OCI-LY7 (cell line): ENCODE results near the gene GNAO1. TPM values are rescaled to one million over a fixed set of nuclear protein-coding genes. Genes with fewer than 3 reads are reported as not detected.

Experiments
- BruUV-seq: library from RNA; stranded (reverse); fragments of 400-500 nt; replicated peaks from 2 replicates; lab custom pipeline; 2021; lab: Mats Ljungman, UMichigan
- CTCF ChIA-PET: fragments of 300-600 bp; sonication (Branson Sonifier 250); formaldehyde crosslinking; loops from one replicate; lab custom pipeline; 2022; ENCODE audit warnings: antibody characterized with exemption; ENCODE audit not compliant: unreplicated experiment; lab: Charles Lee
- POLR2A ChIA-PET: fragments of 300-600 bp; sonication (Branson Sonifier 250); formaldehyde crosslinking; loops from one replicate; lab custom pipeline; 2022; ENCODE audit warnings: antibody characterized with exemption; lab: Charles Lee
- DNase-seq: peaks from one replicate; pipeline ENCODE4 v3.0.0-alpha.2; 2015; ENCODE audit warnings: low spot score
- H2AFZ ChIP-seq: fragments of 200-600 bp; sonication (generic), shearing (Covaris generic); 2 replicates; pipeline ENCODE4 v1.6.1; 2014; ENCODE audit warnings: mild to moderate bottlenecking, antibody characterized with exemption, low read length, moderate library complexity
- H3K27ac ChIP-seq: fragments of 200-600 bp; sonication (generic); 2 replicates; pipeline ENCODE4 v1.5.1; 2014; ENCODE audit warnings: mixed run types, low read depth, mild to moderate bottlenecking, moderate library complexity, low read length, inconsistent platforms; ENCODE audit not compliant: poor library complexity, severe bottlenecking
- H3K36me3 ChIP-seq: fragments of 200-600 bp; sonication (generic); 2 replicates; pipeline ENCODE4 v1.6.1; 2014; ENCODE audit warnings: mild to moderate bottlenecking, antibody characterized with exemption, low read length, moderate library complexity, mixed read lengths; ENCODE audit not compliant: insufficient read depth
- H3K4me1 ChIP-seq: fragments of 200-600 bp; sonication (generic); 2 replicates; pipeline ENCODE4 v1.5.1; 2014; ENCODE audit warnings: mild to moderate bottlenecking, low read length; ENCODE audit not compliant: insufficient read depth, poor library complexity, severe bottlenecking
- H3K4me2 ChIP-seq: fragments of 200-600 bp; sonication (generic); 2 replicates; pipeline ENCODE4 v1.6.1; 2014; ENCODE audit warnings: mild to moderate bottlenecking, low read length
- H3K4me3 ChIP-seq: fragments of 200-600 bp; sonication (generic); 2 replicates; pipeline ENCODE4 v1.5.1; 2014; ENCODE audit warnings: mild to moderate bottlenecking, low read depth, low read length; ENCODE audit not compliant: poor library complexity, severe bottlenecking
- H3K79me2 ChIP-seq: fragments of 200-600 bp; sonication (generic); 2 replicates; pipeline ENCODE4 v1.6.1; 2016; ENCODE audit warnings: low read depth, mild to moderate bottlenecking, low read length, moderate library complexity, mixed read lengths; ENCODE audit not compliant: insufficient read depth
- H3K9me2 ChIP-seq: fragments of 200-600 bp; sonication (generic); 2 replicates; pipeline ENCODE4 v1.6.1; 2016; ENCODE audit warnings: mild to moderate bottlenecking, low read length, mixed read lengths; ENCODE audit not compliant: insufficient read depth
- H3K9me3 ChIP-seq: fragments of 200-600 bp; sonication (generic); 2 replicates; pipeline ENCODE4 v1.6.1; 2014; ENCODE audit warnings: mild to moderate bottlenecking, mixed run types, low read length, mixed read lengths
- H4K20me1 ChIP-seq: fragments of 200-600 bp; sonication (generic); 2 replicates; pipeline ENCODE4 v1.6.1; 2014; ENCODE audit warnings: mild to moderate bottlenecking, antibody characterized with exemption, low read length, moderate library complexity, mixed read lengths; ENCODE audit not compliant: insufficient read depth
- EZH2phosphoT487 ChIP-seq: fragments of 200-600 bp; sonication (generic); IDR thresholded peaks from 2 replicates; pipeline ENCODE4 v1.6.1; 2018; ENCODE audit warnings: low read depth, borderline replicate concordance, mild to moderate bottlenecking, mixed run types, antibody characterized with exemption, low read length, moderate library complexity, mixed read lengths
- intact Hi-C: fragments of 100-400 bp; cut with micrococcal nuclease; formaldehyde crosslinking; loops from one replicate; pipeline ENCODE4 v1.10.0; 2022; ENCODE audit not compliant: unreplicated experiment
- total RNA-seq, 2 experiments: library from RNA; depleted of rRNA in 1 of 2; stranded (reverse); fragments of >200 nt in 1 of 2; shearing (Covaris generic) in 1 of 2; gene quantifications; 2 replicates each; pipeline ENCODE4 v1.2.3, GENCODE V29; 2014 to 2022
- TF ChIP-seq, protein P1 (sequence below): fragments of 200-600 bp; sonication (generic); conservative IDR thresholded peaks from 2 replicates; pipeline ENCODE4 v1.5.1; 2014; ENCODE audit warnings: mild to moderate bottlenecking, antibody characterized with exemption, low read length, moderate library complexity, mixed read lengths

GNAO1 gene
- total RNA-seq, 2 experiments from 2014 or later = not detected

DNA sequence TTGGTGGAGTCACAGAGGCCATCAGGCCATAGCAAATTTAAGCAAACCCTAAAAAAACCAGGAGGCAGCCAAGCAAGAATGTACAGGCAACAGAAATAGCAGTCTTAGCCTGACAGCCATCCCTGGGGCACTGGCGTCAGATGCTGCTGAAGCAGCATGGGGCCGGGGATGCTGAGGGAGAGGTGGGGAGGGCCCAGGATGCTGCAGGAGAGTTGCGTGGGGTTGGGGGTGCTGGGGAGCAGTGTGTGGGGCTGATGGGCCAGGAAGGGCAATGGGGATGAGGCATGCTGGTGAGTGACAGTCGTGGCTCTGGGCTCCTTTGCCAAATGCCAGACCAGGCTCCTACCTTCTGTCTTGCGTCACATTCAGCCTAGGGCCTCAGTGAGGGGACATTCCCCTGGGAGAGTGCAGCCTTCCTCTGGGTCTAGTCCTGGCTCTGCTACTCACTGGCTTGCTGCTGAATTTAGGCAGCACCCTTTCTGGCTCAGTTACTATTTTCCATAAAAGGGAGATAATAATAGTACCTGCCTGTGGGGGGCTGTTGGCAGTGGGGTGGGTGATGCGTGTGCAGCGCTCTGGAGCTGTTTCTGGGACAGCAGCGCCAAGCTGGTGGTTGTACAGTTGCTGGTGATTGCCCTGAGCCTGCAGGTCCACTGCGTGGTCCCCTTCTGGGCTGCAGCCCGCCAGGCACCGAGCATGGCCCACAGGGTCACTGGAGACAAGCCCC is 146.0 kb downstream of the GNAO1 start:
- DNase-seq = no peak
- ChIA-PET CTCF (no interaction called here), POLR2A (no interaction called here)
- TF ChIP-seq, protein P1, sequence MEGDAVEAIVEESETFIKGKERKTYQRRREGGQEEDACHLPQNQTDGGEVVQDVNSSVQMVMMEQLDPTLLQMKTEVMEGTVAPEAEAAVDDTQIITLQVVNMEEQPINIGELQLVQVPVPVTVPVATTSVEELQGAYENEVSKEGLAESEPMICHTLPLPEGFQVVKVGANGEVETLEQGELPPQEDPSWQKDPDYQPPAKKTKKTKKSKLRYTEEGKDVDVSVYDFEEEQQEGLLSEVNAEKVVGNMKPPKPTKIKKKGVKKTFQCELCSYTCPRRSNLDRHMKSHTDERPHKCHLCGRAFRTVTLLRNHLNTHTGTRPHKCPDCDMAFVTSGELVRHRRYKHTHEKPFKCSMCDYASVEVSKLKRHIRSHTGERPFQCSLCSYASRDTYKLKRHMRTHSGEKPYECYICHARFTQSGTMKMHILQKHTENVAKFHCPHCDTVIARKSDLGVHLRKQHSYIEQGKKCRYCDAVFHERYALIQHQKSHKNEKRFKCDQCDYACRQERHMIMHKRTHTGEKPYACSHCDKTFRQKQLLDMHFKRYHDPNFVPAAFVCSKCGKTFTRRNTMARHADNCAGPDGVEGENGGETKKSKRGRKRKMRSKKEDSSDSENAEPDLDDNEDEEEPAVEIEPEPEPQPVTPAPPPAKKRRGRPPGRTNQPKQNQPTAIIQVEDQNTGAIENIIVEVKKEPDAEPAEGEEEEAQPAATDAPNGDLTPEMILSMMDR = no peak
- TF ChIP-seq EZH2phosphoT487 = no peak
- no peak overlapping the region for H3K4me3 ChIP-seq
- H3K4me2 ChIP-seq = no peak overlapping the region
- no peaks in the 10 kb centered on the region for H3K9me2 ChIP-seq
- no peaks in the 10 kb centered on the region for H3K9me3 ChIP-seq
- no peaks in the 10 kb centered on the region for H3K79me2 ChIP-seq
- no peaks in the 10 kb centered on the region for H3K36me3 ChIP-seq
- intact Hi-C loops = no loop called here
- no peaks in the 10 kb centered on the region for H4K20me1 ChIP-seq
- no peak overlapping the region for H3K27ac ChIP-seq
- H3K4me1 ChIP-seq = no peaks in the 10 kb centered on the region
- 0 out of 2 replicates have a peak overlapping the region, but pooled peaks have one; percentile 2 for H2AFZ ChIP-seq
- no TSS peak for BruUV-seq

DNA sequence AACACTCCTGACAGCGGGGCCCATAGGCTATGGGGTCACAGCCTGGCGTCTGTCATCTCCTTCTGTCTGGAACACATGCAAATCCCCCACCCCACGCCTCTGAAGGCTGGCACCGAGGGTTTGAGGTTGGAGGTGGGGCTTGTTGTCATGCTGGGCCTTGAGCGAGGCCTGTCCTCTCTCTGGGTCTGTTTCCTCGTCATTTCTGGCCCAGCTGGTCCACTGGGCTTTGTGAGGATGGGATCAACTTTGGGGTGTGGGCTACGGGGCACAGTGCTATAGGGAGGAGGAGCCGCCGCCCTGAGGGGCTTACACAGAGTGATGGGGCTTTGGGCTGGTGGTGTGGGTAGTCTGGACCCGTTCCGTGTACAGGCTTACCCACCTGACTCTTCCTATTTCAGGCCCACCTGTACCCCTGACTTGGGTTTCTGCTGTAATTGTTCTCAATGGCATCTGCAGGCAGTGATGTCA is 146.6 kb downstream of the GNAO1 start:
- Histone ChIP-seq H4K20me1 (no peaks in the 10 kb centered on the region), H3K4me2 (no peak overlapping the region), H3K36me3 (no peaks in the 10 kb centered on the region), H3K27ac (no peak overlapping the region), H3K9me3 (no peaks in the 10 kb centered on the region), H3K79me2 (no peaks in the 10 kb centered on the region), H3K4me1 (no peaks in the 10 kb centered on the region), H2AFZ (no peak overlapping the region), H3K9me2 (no peaks in the 10 kb centered on the region), H3K4me3 (no peak overlapping the region)
- intact Hi-C loops = no loop called here
- TF ChIP-seq, protein P1 = no peak
- TF ChIP-seq EZH2phosphoT487 = no peak
- BruUV-seq = no TSS peak
- ChIA-PET CTCF (no interaction called here), POLR2A (no interaction called here)
- no peak for DNase-seq
